Raji (cell line): ENCODE data around the gene BIN1.

Source experiments
- POLR2A ChIP-seq: IDR thresholded peaks from 2 replicates; pipeline ENCODE4 v1.6.1; 2011; ENCODE audit warnings: low read depth, low read length, control low read depth; ENCODE audit not compliant: insufficient read depth

Gene BIN1

GRCh38 chr2:127090281-127091120 is 16.5 kb downstream of the BIN1 start:
- TF ChIP-seq POLR2A = no peak

DNA sequence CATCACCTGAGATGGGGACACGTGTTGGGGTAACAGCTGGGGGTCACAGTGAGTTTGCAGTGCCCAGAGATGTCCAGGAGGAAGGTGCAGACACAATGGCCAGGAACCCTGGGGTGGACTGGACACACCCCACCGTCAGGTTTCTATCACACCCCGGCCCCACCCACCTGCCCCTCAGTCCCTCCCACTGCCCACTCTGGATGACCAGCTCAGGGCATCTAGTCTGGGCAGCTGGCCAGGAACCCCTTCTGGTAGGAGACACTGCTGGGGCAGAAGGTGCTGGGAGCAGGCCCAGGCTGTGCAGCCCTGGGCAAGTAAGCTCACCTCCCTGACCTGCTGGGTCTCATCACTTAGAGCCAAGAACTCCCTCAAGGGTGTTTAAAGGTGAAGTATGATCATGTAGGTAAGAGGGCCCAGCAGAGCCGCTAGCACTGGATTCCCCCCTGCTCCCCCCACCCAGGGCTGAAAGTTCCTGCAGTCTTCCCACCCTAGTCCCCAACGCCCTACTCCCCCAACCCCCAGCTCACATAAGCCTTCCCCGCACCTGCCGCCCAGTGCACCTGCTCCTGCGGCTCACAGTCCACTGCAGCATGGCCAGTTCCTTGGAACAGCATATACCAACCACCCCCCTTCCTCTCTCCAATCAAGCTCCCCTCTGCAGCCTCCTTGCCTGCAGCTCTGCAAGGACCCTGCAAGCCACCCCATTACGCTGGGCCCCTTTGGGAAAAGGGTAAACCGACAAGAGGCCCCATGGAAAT is 17.3 kb downstream of the BIN1 start:
- no peak for TF ChIP-seq POLR2A

DNA sequence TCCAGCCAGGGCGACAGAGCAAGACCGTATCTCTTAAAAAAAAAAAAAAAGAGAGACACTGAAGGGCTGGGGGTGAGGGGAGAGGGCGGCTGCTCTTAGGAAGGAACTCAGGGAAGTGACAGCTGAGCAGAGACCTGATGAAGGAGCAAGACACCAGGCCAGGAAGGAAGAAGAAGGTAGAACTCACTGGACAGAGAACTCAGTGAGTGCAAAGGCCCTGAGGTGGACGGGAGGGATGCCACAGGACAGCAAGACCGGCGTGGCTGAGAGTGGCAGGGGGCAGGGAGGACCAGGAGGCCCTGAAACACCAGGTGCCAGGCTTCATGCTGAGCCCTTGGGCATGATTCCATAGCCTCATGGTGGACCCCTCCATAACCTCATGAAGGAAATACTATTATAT is 18.2 kb downstream of the BIN1 start:
- TF ChIP-seq POLR2A = no peak

DNA sequence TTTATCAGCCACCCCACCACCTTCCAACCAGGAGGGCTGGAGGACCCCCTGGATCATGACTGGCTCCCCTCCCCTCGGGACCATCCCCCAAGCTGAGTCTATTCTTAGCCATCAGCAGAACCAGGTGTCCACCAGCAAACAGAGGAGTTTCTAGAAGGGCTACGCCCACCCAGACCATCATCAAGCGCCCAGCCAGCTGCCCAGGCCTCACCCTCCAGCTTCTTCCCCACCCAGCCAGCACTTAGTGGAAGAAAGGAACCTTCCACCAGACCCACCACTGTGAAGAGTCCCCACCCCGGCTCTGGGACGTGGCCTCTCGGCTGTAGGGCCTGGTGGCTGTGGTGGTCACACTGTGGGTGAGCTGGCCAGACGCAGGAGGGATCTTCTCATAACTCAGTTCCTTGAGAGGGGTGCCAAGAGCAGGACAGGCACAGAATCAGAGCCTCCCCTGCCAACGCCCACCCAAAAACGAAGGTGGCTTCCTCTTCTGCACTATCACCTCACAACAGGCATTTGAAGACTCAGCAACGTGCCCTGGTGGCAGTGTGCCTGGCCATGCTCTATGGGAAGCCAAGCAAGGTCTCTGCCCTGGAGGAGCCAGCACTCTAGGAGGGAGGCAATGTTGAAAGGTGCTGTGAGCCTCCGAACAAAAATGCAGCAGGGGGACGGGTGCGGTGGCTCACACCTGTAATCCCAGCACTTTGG is 19.0 kb downstream of the BIN1 start:
- TF ChIP-seq POLR2A = no peak

GRCh38 chr2:127086990-127087790 is 19.8 kb downstream of the BIN1 start:
- TF ChIP-seq POLR2A = no peak

- TF ChIP-seq POLR2A = no peak
Measured at GRCh38 chr2:127085317-127085681, 21.7 kb downstream of the BIN1 start.

DNA sequence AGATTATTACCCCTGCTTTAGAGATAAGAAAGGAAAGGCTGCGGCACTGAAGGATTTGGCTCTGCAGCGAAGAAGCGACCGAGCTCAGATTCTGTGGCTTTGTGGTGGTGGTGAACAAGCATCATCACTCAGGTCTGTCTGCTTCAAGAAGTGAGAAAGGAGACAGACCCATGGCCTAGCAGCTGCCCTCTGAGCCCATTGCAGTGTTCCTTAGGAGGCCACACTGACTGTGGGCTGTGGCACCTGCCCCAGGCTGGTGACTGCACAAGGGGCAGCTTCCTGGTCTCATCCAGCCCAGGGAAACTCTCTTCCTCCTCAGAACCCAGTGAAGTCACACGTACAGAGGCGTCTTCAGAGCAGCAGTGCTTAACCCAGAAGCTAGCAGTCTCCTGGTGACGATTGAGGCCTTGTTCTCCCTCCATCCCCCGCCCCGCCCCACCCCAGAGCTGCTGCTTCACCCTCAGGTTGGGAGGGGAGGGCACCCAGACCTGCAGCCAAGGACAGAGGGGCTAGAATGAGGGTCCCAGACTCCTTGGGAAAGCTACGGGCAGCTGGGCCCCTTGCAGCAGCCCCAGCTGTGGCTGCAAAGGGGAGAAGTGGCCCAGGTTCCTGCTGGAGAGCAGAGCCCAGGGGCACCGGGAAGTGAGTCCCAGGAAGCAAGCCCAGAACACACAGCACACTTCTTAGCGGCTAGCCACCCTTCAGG is 22.2 kb downstream of the BIN1 start:
- TF ChIP-seq POLR2A = no peak

GRCh38 chr2:127083819-127084503 is 23.0 kb downstream of the BIN1 start:
- no peak for TF ChIP-seq POLR2A

DNA sequence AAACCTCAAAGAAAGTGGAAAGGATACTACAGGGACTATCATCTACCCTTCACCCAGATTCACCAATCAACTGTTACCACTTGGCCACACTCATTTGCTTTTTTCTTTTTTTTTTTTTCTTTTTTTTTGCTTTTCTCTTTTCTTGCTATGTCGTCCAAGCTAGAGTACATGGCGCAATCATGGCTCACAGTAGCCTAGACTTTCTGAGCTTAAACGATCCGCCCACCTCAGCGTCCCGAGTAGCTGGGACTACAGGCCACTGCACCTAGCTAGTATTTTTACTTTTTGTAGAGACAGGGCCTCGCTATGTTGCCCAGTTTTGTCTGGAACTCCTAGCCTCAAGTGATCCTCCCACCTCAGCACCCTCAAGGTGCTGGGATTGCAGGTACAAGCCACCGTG is 24.0 kb downstream of the BIN1 start:
- no peak for TF ChIP-seq POLR2A

GRCh38 chr2:127081826-127082633 is 24.9 kb downstream of the BIN1 start:
- no peak for TF ChIP-seq POLR2A

DNA sequence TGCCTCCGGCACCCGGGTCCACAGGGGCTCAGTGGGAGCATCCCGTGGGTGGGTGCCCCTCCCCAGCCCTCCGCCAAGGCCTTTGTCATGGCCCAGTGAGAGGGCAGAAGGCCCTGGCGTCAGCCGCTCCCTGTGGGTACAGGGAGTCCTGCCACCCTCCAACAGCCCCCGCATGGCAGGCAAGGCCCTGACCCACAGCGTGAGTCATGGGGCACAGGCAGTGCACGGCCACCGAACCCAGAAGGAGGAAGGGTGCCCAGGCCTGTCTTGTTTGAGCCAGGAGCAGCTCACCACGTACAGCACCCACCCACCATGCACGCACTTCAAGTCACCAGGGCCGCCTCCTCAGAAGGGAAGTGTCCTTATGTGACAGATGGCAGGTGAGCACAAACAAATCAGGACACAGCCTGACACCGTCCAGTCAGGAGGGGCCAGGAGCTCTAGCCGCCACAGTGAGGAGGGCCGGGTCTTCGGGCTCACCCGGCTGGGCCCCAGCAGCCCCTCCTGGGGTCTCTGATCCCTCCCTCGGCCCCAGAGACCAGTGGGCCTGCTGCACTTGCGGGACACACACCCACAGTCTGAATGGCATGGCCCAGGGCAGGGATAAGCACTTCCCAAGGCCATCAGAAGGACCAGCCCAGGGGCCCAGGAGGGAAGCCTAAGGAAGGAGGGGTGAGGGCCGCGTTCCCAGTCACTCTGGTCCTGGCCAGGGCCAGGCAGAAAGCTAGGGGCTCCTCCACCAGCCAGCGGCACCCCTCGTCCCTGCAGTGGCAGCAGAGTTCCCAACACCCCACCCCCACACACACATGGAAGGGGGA is 25.8 kb downstream of the BIN1 start:
- TF ChIP-seq POLR2A = no peak
